ENCODE results near the gene MOCOS.
"Not testable (repeated sequence)": the region's sequence is repeated elsewhere in the genome, so short reads cannot be mapped to it uniquely, and the experiment has no call there.

MOCOS gene

GRCh38 chr18:36187193-36187825 lies at the start of gene MOCOS:
Gene MOCOS (plus strand): TSS chr18:36187497. CDS start chr18:36187540, 43 bp downstream.
- peak; percentile 31 for DNase-seq

- no peak for DNase-seq
Observed at GRCh38 chr18:36139245-36139644, 48.1 kb upstream of the MOCOS start.

GRCh38 chr18:36141576-36141975 lies 45.7 kb upstream of the MOCOS start:
- no peak for DNase-seq

- no peak for DNase-seq
Observed at GRCh38 chr18:36142751-36143150, 44.5 kb upstream of the MOCOS start.

- no peak for DNase-seq
Observed at GRCh38 chr18:36143391-36143790, 43.9 kb upstream of the MOCOS start.

- no peak for DNase-seq
Observed at GRCh38 chr18:36149514-36150289, 37.6 kb upstream of the MOCOS start.

GRCh38 chr18:36152781-36153180 lies 34.5 kb upstream of the MOCOS start:
- DNase-seq = no peak

GRCh38 chr18:36153203-36153602 lies 34.1 kb upstream of the MOCOS start:
- DNase-seq = no peak

- DNase-seq = no peak
Observed at GRCh38 chr18:36153771-36154170, 33.5 kb upstream of the MOCOS start.

GRCh38 chr18:36155851-36156757 lies 31.2 kb upstream of the MOCOS start:
- no peak for DNase-seq

- no peak for DNase-seq
Observed at GRCh38 chr18:36157441-36157840, 29.9 kb upstream of the MOCOS start.

- no peak for DNase-seq
Observed at GRCh38 chr18:36158266-36158867, 28.9 kb upstream of the MOCOS start.

- DNase-seq = no peak
Observed at GRCh38 chr18:36160959-36161371, 26.3 kb upstream of the MOCOS start.

GRCh38 chr18:36162981-36163380 lies 24.3 kb upstream of the MOCOS start:
- no peak for DNase-seq

GRCh38 chr18:36167692-36168218 lies 19.5 kb upstream of the MOCOS start:
- DNase-seq = no peak

- not testable (repeated sequence) for DNase-seq
Observed at GRCh38 chr18:36168296-36168695, 19.0 kb upstream of the MOCOS start.

- DNase-seq = no peak
Observed at GRCh38 chr18:36169938-36170337, 17.4 kb upstream of the MOCOS start.

GRCh38 chr18:36175481-36175880 lies 11.8 kb upstream of the MOCOS start:
- DNase-seq = no peak

- no peak for DNase-seq
Observed at GRCh38 chr18:36176177-36176584, 11.1 kb upstream of the MOCOS start.

- DNase-seq = no peak
Observed at GRCh38 chr18:36176711-36177110, 10.6 kb upstream of the MOCOS start.

- DNase-seq = no peak
Observed at GRCh38 chr18:36177913-36178312, 9.4 kb upstream of the MOCOS start.

- DNase-seq = no peak
Observed at GRCh38 chr18:36179562-36180355, 7.5 kb upstream of the MOCOS start.
